Activated T-helper 9 cell treated with anti-CD3 and anti-CD28 coated beads, Interleukin-2, amount 50 U/mL, for 16 hours (primary cell): ENCODE measurements around the gene MAPK11.

ENCODE experiments used
- DNase-seq: peaks from one replicate; pipeline ENCODE4 v3.0.0-alpha.2; 2020; ENCODE audit warnings: low read depth

Gene MAPK11

GRCh38 chr22:50269970-50270665 is at the start of gene MAPK11:
MAPK11 (minus strand) TSS chr22:50270380; CDS start chr22:50270292, 88 bp downstream.
- DNase-seq = peak; percentile 64

GRCh38 chr22:50319503-50319951 is 49.3 kb upstream of the MAPK11 start:
- DNase-seq = no peak

GRCh38 chr22:50318698-50319411 is 48.7 kb upstream of the MAPK11 start:
- DNase-seq = no peak

- DNase-seq = no peak
Observed at GRCh38 chr22:50318356-50318697, 48.1 kb upstream of the MAPK11 start.

- no peak for DNase-seq
Observed at GRCh38 chr22:50317674-50318073, 47.5 kb upstream of the MAPK11 start.

- no peak for DNase-seq
Observed at GRCh38 chr22:50317178-50317577, 47.0 kb upstream of the MAPK11 start.

GRCh38 chr22:50316114-50317065 is 46.2 kb upstream of the MAPK11 start:
- no peak for DNase-seq

- DNase-seq = no peak
Observed at GRCh38 chr22:50315289-50316113, 45.3 kb upstream of the MAPK11 start.

- DNase-seq = peak; percentile 51
Observed at GRCh38 chr22:50314455-50315288, 44.5 kb upstream of the MAPK11 start.

GRCh38 chr22:50314081-50314454 is 43.9 kb upstream of the MAPK11 start:
- DNase-seq = no peak

GRCh38 chr22:50313600-50313999 is 43.4 kb upstream of the MAPK11 start:
- DNase-seq = no peak

- no peak for DNase-seq
Observed at GRCh38 chr22:50313021-50313420, 42.8 kb upstream of the MAPK11 start.

- DNase-seq = no peak
Observed at GRCh38 chr22:50312371-50312770, 42.2 kb upstream of the MAPK11 start.

GRCh38 chr22:50311606-50312351 is 41.6 kb upstream of the MAPK11 start:
- no peak for DNase-seq

- no peak for DNase-seq
Observed at GRCh38 chr22:50310949-50311444, 40.8 kb upstream of the MAPK11 start.

- no peak for DNase-seq
Observed at GRCh38 chr22:50310031-50310722, 40.0 kb upstream of the MAPK11 start.

- DNase-seq = no peak
Observed at GRCh38 chr22:50309601-50309991, 39.4 kb upstream of the MAPK11 start.

GRCh38 chr22:50308986-50309600 is 38.9 kb upstream of the MAPK11 start:
- no peak for DNase-seq

GRCh38 chr22:50308597-50308935 is 38.4 kb upstream of the MAPK11 start:
- DNase-seq = no peak
